ENCODE results near the gene CRMP1.

GRCh38 chr4:5888222-5889001 lies 4.5 kb downstream of the CRMP1 start:
- TF ChIP-seq YY1 (IDR thresholded peaks at IDR 0.05; ENCODE audit: insufficient read depth, insufficient read length) (no peak), SUZ12 (IDR thresholded peaks at IDR 0.05; ENCODE audit: extremely low read depth, insufficient read depth, insufficient read length) (no peak)

Measured in NT2/D1 (cell line).